HEK293 (cell line): ENCODE data around the gene KCNK17.

Experiments used
- CTCF ChIA-PET: fragments of 350-600 bp; formaldehyde crosslinking; extraction: SDS; loops from one replicate; lab custom pipeline; 2021; ENCODE audit warnings: antibody characterized with exemption; lab: Yijun Ruan, JAX
- POLR2A ChIA-PET: fragments of 300-600 bp; formaldehyde crosslinking; extraction: SDS; loops from one replicate; lab custom pipeline; 2020; ENCODE audit warnings: antibody characterized with exemption, inconsistent platforms; lab: Yijun Ruan, JAX
- H3K27ac ChIP-seq: fragments of 200-500 bp; sonication (Bioruptor generic); 2 replicates; pipeline ENCODE4 v1.5.1; 2014; ENCODE audit warnings: low read depth, low read length, control low read depth, inconsistent platforms; ENCODE audit errors: extremely low read depth
- H3K36me3 ChIP-seq, 2 experiments: fragments of 200-500 bp in 1 of 2; sonication (Bioruptor generic) in 1 of 2; 1 replicate in 1 of 2; 2 replicates in 1 of 2; pipeline ENCODE4 v1.5.1; 2014 to 2017; ENCODE audit warnings: inconsistent platforms in 2 of 2, low read length in 2 of 2; ENCODE audit not compliant: control insufficient read depth in 2 of 2, insufficient read depth in 1 of 2
- H3K4me1 ChIP-seq: fragments of 200-500 bp; sonication (Bioruptor generic); 2 replicates; pipeline ENCODE4 v1.5.1; 2014; ENCODE audit warnings: mild to moderate bottlenecking, low read length, inconsistent platforms; ENCODE audit not compliant: control insufficient read depth, insufficient read depth
- H3K4me3 ChIP-seq: 2 replicates; pipeline ENCODE4 v1.5.1; 2011; ENCODE audit warnings: low read depth, mild to moderate bottlenecking, control low read depth, low read length, moderate library complexity
- H3K9me3 ChIP-seq: fragments of 200-500 bp; sonication (Bioruptor generic); 2 replicates; pipeline ENCODE4 v1.5.1; 2014; ENCODE audit warnings: low read depth, low read length, inconsistent platforms; ENCODE audit not compliant: control insufficient read depth, insufficient read depth
- FEZF1 ChIP-seq: fragments of 450-650 bp; formaldehyde crosslinking; IDR thresholded peaks from 2 replicates; pipeline ENCODE4 v1.5.1; 2016; ENCODE audit warnings: missing biosample characterization, missing genetic modification characterization
- HOXA7 ChIP-seq: sonication (generic); formaldehyde crosslinking; IDR thresholded peaks from 2 replicates; pipeline ENCODE4 v1.8.1; 2022; ENCODE audit warnings: missing genetic modification reagents, borderline replicate concordance
- KLF8 ChIP-seq: fragments of 450-650 bp; formaldehyde crosslinking; IDR thresholded peaks from 2 replicates; pipeline ENCODE4 v1.5.1; 2016; ENCODE audit warnings: missing biosample characterization, missing genetic modification characterization
- MYNN ChIP-seq: fragments of 450-650 bp; formaldehyde crosslinking; IDR thresholded peaks from 2 replicates; pipeline ENCODE4 v1.5.1; 2016; ENCODE audit warnings: missing biosample characterization, missing genetic modification characterization, borderline replicate concordance
- ZFP37 ChIP-seq: fragments of 450-650 bp; formaldehyde crosslinking; IDR thresholded peaks from 2 replicates; pipeline ENCODE4 v1.5.1; 2016; ENCODE audit warnings: missing biosample characterization, missing genetic modification characterization
- ZFP41 ChIP-seq: fragments of 450-650 bp; formaldehyde crosslinking; IDR thresholded peaks from 2 replicates; pipeline ENCODE4 v1.5.1; 2016; ENCODE audit warnings: missing biosample characterization, missing genetic modification characterization, borderline replicate concordance
- ZNF132 ChIP-seq: fragments of 450-650 bp; formaldehyde crosslinking; IDR thresholded peaks from 2 replicates; pipeline ENCODE4 v1.5.1; 2017; ENCODE audit warnings: missing biosample characterization, missing genetic modification characterization, borderline replicate concordance
- ZNF174 ChIP-seq: fragments of 450-650 bp; formaldehyde crosslinking; IDR thresholded peaks from 2 replicates; pipeline ENCODE4 v1.5.0; 2017; ENCODE audit warnings: missing biosample characterization, mild to moderate bottlenecking, missing genetic modification characterization
- ZNF18 ChIP-seq: fragments of 450-650 bp; formaldehyde crosslinking; IDR thresholded peaks from 2 replicates; pipeline ENCODE4 v1.5.1; 2016; ENCODE audit warnings: missing biosample characterization, missing genetic modification characterization
- ZNF362 ChIP-seq: fragments of 450-650 bp; formaldehyde crosslinking; IDR thresholded peaks from 2 replicates; pipeline ENCODE4 v1.5.1; 2016; ENCODE audit warnings: missing biosample characterization, missing genetic modification characterization
- ZNF510 ChIP-seq: fragments of 450-650 bp; formaldehyde crosslinking; IDR thresholded peaks from 2 replicates; pipeline ENCODE4 v1.5.1; 2018; ENCODE audit warnings: mild to moderate bottlenecking, missing genetic modification characterization, missing biosample characterization; ENCODE audit not compliant: insufficient replicate concordance
- ZNF521 ChIP-seq: fragments of 450-650 bp; formaldehyde crosslinking; IDR thresholded peaks from 2 replicates; pipeline ENCODE4 v1.5.1; 2017; ENCODE audit warnings: missing biosample characterization, mild to moderate bottlenecking, missing genetic modification characterization
- ZNF623 ChIP-seq: fragments of 450-650 bp; formaldehyde crosslinking; IDR thresholded peaks from 2 replicates; pipeline ENCODE4 v1.5.1; 2016; ENCODE audit warnings: missing biosample characterization, missing genetic modification characterization
- ZNF658 ChIP-seq: fragments of 450-650 bp; formaldehyde crosslinking; IDR thresholded peaks from 2 replicates; pipeline ENCODE4; 2016; ENCODE audit warnings: missing biosample characterization, missing genetic modification characterization
- ZNF692 ChIP-seq: fragments of 450-650 bp; formaldehyde crosslinking; IDR thresholded peaks from 2 replicates; pipeline ENCODE4 v1.5.1; 2016; ENCODE audit warnings: missing biosample characterization, missing genetic modification characterization
- ZNF776 ChIP-seq: fragments of 450-650 bp; formaldehyde crosslinking; IDR thresholded peaks from 2 replicates; pipeline ENCODE4 v1.5.0; 2017; ENCODE audit warnings: missing biosample characterization, missing genetic modification characterization, borderline replicate concordance
- ZNF791 ChIP-seq: fragments of 450-650 bp; formaldehyde crosslinking; IDR thresholded peaks from 2 replicates; pipeline ENCODE4 v1.5.1; 2016; ENCODE audit warnings: missing biosample characterization, missing genetic modification characterization
- TF ChIP-seq, protein P1 (sequence below): fragments of 450-650 bp; formaldehyde crosslinking; IDR thresholded peaks from 2 replicates; pipeline ENCODE4 v1.5.1; 2016; ENCODE audit warnings: missing biosample characterization, missing genetic modification characterization
- TF ChIP-seq, protein P2 (sequence below): fragments of 450-650 bp; formaldehyde crosslinking; IDR thresholded peaks from 2 replicates; pipeline ENCODE4 v1.5.1; 2016; ENCODE audit warnings: missing biosample characterization, missing genetic modification characterization
- TF ChIP-seq, protein P3 (sequence below): fragments of 450-650 bp; formaldehyde crosslinking; IDR thresholded peaks from 2 replicates; pipeline ENCODE4 v1.5.1; 2017; ENCODE audit warnings: missing biosample characterization, mild to moderate bottlenecking, missing genetic modification characterization, moderate library complexity
- TF ChIP-seq, protein P4 (sequence below): fragments of 450-650 bp; IDR thresholded peaks from 2 replicates; pipeline ENCODE4 v1.5.1; 2018; ENCODE audit warnings: missing biosample characterization, missing genetic modification characterization

Gene KCNK17

DNA sequence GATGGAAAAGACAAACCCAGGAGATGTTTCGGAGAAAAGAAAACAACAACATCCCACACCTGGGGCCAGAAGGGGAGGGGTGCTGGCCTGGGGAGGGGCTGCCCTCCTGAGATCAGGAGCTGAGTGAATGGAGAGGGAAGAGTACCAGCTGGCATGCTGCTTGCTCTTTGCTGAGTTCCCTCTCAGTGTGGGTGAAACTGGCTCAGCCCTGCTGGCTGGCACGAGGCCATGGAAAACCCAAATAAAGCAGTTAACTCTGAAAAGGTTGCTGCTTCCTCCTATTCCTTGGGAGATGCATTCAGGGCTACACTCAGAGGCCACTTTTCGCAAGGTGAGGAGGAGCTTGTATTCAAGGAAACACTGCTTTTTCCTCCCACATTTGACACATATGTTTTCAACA lies 16.3 kb upstream of the KCNK17 start:
- H3K36me3 ChIP-seq: no peaks in the 10 kb centered on the region
- CTCF ChIA-PET: interaction anchor here (0.6 kb wide), 2 partner anchors 133 to 378 kb away, joined by 3 read pairs; no protein-coding TSS in a partner anchor
- no peaks in the 10 kb centered on the region for H3K9me3 ChIP-seq
- H3K4me1 ChIP-seq: no peaks in the 10 kb centered on the region
- TF ChIP-seq ZFP41: no peak
- no peak for TF ChIP-seq ZNF692 (tag by site-specific recombination)
- TF ChIP-seq, protein P1, sequence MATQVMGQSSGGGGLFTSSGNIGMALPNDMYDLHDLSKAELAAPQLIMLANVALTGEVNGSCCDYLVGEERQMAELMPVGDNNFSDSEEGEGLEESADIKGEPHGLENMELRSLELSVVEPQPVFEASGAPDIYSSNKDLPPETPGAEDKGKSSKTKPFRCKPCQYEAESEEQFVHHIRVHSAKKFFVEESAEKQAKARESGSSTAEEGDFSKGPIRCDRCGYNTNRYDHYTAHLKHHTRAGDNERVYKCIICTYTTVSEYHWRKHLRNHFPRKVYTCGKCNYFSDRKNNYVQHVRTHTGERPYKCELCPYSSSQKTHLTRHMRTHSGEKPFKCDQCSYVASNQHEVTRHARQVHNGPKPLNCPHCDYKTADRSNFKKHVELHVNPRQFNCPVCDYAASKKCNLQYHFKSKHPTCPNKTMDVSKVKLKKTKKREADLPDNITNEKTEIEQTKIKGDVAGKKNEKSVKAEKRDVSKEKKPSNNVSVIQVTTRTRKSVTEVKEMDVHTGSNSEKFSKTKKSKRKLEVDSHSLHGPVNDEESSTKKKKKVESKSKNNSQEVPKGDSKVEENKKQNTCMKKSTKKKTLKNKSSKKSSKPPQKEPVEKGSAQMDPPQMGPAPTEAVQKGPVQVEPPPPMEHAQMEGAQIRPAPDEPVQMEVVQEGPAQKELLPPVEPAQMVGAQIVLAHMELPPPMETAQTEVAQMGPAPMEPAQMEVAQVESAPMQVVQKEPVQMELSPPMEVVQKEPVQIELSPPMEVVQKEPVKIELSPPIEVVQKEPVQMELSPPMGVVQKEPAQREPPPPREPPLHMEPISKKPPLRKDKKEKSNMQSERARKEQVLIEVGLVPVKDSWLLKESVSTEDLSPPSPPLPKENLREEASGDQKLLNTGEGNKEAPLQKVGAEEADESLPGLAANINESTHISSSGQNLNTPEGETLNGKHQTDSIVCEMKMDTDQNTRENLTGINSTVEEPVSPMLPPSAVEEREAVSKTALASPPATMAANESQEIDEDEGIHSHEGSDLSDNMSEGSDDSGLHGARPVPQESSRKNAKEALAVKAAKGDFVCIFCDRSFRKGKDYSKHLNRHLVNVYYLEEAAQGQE: no peak
- TF ChIP-seq ZNF132 (tag by site-specific recombination): no peak
- TF ChIP-seq, protein P2, sequence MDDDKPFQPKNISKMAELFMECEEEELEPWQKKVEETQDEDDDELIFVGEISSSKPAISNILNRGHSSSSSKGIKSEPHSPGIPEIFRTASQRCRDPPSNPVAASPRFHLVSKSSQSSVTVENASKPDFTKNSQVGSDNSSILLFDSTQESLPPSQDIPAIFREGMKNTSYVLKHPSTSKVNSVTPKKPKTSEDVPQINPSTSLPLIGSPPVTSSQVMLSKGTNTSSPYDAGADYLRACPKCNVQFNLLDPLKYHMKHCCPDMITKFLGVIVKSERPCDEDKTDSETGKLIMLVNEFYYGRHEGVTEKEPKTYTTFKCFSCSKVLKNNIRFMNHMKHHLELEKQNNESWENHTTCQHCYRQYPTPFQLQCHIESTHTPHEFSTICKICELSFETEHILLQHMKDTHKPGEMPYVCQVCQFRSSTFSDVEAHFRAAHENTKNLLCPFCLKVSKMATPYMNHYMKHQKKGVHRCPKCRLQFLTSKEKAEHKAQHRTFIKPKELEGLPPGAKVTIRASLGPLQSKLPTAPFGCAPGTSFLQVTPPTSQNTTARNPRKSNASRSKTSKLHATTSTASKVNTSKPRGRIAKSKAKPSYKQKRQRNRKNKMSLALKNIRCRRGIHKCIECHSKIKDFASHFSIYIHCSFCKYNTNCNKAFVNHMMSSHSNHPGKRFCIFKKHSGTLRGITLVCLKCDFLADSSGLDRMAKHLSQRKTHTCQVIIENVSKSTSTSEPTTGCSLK (tag by site-specific recombination): no peak
- no peak for TF ChIP-seq ZNF510 (tag by site-specific recombination)
- TF ChIP-seq ZFP37 (tag by site-specific recombination): no peak
- TF ChIP-seq ZNF521 (tag by site-specific recombination): no peak
- no peak for TF ChIP-seq ZNF18 (tag by site-specific recombination)
- no peak for TF ChIP-seq ZNF776 (tag by site-specific recombination)
- TF ChIP-seq, protein P3, sequence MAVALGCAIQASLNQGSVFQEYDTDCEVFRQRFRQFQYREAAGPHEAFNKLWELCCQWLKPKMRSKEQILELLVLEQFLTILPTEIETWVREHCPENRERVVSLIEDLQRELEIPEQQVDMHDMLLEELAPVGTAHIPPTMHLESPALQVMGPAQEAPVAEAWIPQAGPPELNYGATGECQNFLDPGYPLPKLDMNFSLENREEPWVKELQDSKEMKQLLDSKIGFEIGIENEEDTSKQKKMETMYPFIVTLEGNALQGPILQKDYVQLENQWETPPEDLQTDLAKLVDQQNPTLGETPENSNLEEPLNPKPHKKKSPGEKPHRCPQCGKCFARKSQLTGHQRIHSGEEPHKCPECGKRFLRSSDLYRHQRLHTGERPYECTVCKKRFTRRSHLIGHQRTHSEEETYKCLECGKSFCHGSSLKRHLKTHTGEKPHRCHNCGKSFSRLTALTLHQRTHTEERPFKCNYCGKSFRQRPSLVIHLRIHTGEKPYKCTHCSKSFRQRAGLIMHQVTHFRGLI (tag by site-specific recombination): no peak
- TF ChIP-seq ZNF362 (tag by site-specific recombination): no peak
- no peak overlapping the region for H3K4me3 ChIP-seq
- POLR2A ChIA-PET: no interaction called here
- H3K27ac ChIP-seq: no peak overlapping the region

GRCh38 chr6:39330057-39330456 lies 15.8 kb upstream of the KCNK17 start:
- Histone ChIP-seq H3K27ac (no peak overlapping the region), H3K36me3 (no peaks in the 10 kb centered on the region), H3K4me3 (no peak overlapping the region), H3K4me1 (no peaks in the 10 kb centered on the region), H3K9me3 (no peaks in the 10 kb centered on the region)
- ChIA-PET CTCF (interaction anchor here (0.6 kb wide), 1 partner anchor 133 kb away, joined by 3 read pairs; no protein-coding TSS in a partner anchor), POLR2A (no interaction called here)
- TF ChIP-seq MYNN (tag by site-specific recombination): no peak
- no peak for TF ChIP-seq ZNF174
- TF ChIP-seq HOXA7 (CRISPR knock-in tag): no peak
- TF ChIP-seq ZNF623 (tag by site-specific recombination): no peak
- TF ChIP-seq KLF8 (tag by site-specific recombination): no peak
- no peak for TF ChIP-seq ZNF658 (tag by site-specific recombination)
- TF ChIP-seq, protein P4, sequence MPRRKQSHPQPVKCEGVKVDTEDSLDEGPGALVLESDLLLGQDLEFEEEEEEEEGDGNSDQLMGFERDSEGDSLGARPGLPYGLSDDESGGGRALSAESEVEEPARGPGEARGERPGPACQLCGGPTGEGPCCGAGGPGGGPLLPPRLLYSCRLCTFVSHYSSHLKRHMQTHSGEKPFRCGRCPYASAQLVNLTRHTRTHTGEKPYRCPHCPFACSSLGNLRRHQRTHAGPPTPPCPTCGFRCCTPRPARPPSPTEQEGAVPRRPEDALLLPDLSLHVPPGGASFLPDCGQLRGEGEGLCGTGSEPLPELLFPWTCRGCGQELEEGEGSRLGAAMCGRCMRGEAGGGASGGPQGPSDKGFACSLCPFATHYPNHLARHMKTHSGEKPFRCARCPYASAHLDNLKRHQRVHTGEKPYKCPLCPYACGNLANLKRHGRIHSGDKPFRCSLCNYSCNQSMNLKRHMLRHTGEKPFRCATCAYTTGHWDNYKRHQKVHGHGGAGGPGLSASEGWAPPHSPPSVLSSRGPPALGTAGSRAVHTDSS (tag by site-specific recombination): no peak
- no peak for TF ChIP-seq FEZF1 (tag by site-specific recombination)
- TF ChIP-seq ZNF791 (tag by site-specific recombination): no peak
